ENCODE results near the gene ADNP.

The ADNP gene

DNA sequence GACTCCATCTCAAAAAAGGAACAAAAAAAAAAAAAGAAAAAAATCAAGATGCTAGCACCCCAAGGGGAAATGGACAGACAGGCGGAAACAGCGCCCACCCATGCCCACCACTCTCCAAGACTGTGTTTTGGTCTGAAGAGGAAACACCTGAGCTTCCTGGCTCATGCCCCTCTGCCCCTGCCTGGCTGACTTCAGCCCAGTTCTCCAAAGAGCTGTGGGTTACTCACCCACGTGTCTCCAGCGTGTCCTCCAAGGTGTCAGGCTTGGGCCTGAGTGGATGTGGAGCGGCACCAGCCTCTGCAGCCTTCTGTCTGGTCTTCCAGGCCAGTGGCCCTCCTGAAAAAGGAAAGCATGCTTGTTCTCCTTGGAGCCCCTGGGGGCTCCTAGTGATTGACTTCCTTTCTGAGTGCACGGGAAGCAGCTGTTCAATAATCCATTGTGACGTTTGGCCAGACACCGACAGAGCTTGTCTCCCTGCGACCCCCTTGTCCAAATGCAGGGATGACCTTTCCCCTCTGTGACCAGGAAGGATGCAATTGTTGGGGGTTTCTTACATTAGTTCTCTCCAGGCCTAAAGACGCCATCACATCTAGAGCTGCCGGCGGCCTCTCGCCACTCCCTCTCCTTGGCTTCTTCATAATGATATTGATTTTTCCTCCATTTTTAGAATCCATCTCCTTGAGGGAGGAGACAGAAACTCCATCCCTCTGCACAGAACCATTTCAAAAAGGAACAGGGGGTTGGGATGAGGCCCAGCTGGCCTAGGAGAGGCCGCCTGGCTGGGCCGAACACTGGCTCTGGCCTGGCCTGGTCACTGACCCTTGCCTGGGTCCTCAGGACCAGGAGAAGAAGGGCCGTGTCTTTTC is 58.4 kb downstream of the ADNP start:
- no peak for DNase-seq (ENCODE audit: low spot score)

- no peak for DNase-seq (ENCODE audit: low spot score)
These were observed 60.6 kb downstream of the ADNP start for GRCh38 chr20:50870561-50871161.

DNA sequence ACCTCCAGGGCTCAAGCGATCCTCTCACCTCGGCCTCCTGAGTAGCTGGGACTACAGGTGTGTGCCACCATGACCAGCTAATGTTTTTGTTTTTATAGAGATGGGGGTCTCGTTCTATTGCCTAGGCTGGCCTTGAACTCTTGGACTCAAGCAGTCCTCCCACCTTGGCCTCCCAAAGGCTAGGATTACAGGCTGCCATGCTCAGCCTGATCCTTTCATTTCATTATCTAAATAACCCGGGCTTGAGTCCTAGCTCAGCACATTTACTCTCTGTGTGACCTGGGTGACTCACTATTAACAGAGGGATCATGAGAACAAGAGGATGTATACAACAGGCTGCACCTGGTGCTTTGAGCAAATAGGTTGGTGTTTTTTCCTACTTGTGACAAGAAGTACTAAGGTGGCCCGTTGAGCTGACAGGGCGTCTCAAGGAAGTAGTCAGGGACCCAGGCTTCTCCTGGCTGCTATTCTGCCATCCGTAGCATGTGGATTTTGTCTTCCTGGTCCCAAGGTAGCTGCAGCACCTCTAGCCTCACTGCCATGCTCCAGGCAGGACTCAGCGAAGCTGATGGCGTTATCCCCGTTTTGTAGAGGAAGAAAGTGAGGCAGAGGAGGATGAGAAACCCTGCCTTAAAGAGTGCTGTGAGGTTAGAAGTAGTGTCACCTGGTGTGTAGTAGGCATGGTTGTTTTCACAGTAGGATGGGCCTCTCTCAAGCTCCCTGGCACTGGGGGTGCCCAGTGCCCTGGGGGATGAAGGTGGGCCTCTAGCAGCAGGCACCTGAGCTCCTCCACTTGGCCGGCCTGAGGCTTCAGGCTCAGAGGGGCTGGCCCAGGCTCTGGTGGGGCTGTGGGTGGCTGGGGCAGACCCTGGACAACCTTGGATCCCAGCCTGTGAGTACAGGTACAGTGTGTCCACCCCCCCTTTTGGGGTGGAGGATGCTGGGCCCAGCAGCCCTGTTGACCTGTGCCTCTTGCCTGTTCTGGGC is 62.4 kb downstream of the ADNP start:
- no peak for DNase-seq (ENCODE audit: low spot score)

GRCh38 chr20:50867805-50868204 is 63.4 kb downstream of the ADNP start:
- no peak for DNase-seq (ENCODE audit: low spot score)

DNA sequence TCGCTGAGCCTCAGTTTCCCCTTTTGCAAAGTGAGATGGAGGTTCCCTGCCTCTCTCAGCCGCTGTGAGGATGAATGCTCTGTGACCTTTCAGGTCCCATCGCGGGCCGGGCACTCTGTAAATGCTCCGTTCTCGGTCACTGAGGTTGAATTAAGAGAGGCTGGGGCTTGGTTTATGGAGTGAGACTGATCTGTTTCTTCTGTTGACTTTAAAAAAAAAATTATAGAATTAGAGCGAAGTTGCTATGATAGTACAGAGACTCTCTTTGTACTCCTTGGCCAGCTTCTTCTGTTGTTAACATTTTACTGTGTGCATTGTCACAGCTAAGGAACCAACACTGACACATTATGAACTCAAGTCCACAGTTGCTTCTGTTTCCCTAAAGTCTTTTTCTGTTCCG is 64.4 kb downstream of the ADNP start:
- DNase-seq (ENCODE audit: low spot score) = no peak

- no peak for DNase-seq (ENCODE audit: low spot score)
These were observed 65.1 kb downstream of the ADNP start for GRCh38 chr20:50866036-50866685.

GRCh38 chr20:50865591-50865990 is 65.6 kb downstream of the ADNP start:
- DNase-seq (ENCODE audit: low spot score) = no peak

DNA sequence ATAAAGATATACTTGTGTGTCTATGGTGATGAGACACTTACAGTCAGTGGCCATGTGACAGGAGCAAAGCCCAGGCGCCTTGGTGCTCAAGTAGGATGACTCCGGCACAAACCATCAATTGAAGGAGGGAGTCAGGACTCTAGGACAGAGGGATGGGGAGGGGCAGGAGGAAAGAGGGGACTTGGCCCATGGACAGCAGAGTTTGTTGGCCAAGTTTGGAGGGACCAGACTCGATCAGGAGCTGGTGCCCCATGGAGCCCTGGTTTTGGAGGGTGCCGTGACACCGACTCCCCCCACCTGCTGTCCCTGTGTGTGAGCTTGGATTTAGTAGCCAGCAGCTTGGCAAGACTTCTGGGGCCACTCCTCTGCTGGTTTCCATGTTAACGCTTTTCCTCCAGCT is 66.1 kb downstream of the ADNP start:
- no peak for DNase-seq (ENCODE audit: low spot score)

GRCh38 chr20:50862546-50862945 is 68.7 kb downstream of the ADNP start:
- no peak for DNase-seq (ENCODE audit: low spot score)

- DNase-seq (ENCODE audit: low spot score) = no peak
These were observed 70.2 kb downstream of the ADNP start for GRCh38 chr20:50861012-50861411.

DNA sequence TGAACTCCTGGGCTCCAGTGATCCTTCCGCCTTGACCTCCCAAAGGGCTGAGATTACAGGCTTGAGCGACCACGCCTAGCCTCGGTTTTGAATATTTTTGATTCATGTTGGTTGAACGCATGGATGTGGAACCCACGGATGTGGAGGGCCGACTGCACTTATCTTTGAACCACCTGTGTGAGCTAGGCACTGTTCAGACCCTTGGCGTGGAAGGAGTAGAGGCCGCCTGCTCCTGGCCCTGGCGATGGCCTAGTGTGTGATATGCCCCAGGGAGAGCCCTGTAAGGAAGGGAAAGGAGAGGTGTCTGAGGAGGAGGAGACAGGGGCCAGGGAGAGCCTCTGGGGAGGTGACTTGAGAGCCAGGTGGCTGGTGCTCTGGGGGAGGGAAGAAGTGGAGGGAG is 72.1 kb downstream of the ADNP start:
- DNase-seq (ENCODE audit: low spot score) = no peak

- DNase-seq (ENCODE audit: low spot score) = no peak
These were observed 72.7 kb downstream of the ADNP start for GRCh38 chr20:50858525-50858924.

- DNase-seq (ENCODE audit: low spot score) = no peak
These were observed 73.9 kb downstream of the ADNP start for GRCh38 chr20:50857348-50857747.

- no peak for DNase-seq (ENCODE audit: low spot score)
These were observed 74.7 kb downstream of the ADNP start for GRCh38 chr20:50856475-50857041.

- DNase-seq (ENCODE audit: low spot score) = no peak
These were observed 75.5 kb downstream of the ADNP start for GRCh38 chr20:50855498-50856474.

DNA sequence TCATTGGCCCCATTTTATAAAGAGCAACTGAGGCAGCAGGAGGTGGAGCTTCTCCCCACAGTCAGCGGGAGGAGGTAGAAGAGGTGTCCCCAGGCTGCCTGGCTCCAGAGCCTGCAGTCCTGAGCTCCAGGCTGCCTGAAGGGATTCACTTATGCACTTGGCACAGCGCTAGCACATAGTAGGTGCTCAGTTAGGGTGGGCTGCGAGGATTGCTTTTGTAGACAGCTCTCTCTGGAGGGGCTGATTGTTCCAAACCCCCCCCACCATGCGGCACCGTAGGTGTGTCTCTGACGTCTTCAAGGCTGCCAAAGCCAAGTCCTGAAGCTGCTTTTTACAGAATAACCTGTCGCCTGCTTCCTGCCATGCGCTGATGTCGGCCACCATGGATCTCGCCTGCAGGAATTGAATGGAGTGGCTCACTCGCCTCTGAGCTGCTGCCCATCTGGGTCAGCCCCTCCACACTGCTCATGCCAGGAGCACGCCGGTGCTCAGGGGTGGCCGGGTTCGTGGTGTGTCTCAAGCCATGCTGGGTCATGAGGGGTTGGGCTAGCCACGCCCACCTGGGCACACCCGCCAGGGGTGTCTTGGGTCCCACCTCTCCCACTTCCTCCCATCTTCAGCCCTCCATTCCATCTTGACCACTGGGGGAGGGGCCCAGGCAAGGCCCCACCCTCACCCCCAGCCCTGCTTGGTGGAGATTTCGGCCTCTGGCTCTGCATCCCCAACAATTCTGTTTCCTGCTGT is 76.6 kb downstream of the ADNP start:
- no peak for DNase-seq (ENCODE audit: low spot score)

GRCh38 chr20:50852085-50852484 is 79.2 kb downstream of the ADNP start:
- DNase-seq (ENCODE audit: low spot score) = no peak

- no peak for DNase-seq (ENCODE audit: low spot score)
These were observed 80.4 kb downstream of the ADNP start for GRCh38 chr20:50850721-50851286.

Measured in globus pallidus (tissue), 1 donor.